Naive B cell (primary cell): ENCODE measurements around the gene SMIM15. TPM values are rescaled to one million over a fixed set of nuclear protein-coding genes. Genes with fewer than 3 reads are reported as not detected.
"Not testable (repeated sequence)": the region's sequence is repeated elsewhere in the genome, so short reads cannot be mapped to it uniquely, and the experiment has no call there.

Experiments used
- ATAC-seq, 2 donors: fragments of 150-1000 bp; cut with Tn5 transposase; 2 replicates each; pipeline ENCODE4 v1.10.0; 2021; ENCODE audit warnings: low read depth in 2 of 2, mild to moderate bottlenecking in 2 of 2, moderate library complexity in 2 of 2
- DNase-seq: peaks from one replicate; pipeline ENCODE4 v3.0.0; 2022
- H3K27ac Mint-ChIP-seq, 6 donors: one replicate each; pipeline ENCODE4 v1.8.0; 2020 to 2022; ENCODE audit warnings: mild to moderate bottlenecking in 6 of 6, mixed read lengths in 6 of 6, moderate library complexity in 5 of 6, inconsistent platforms in 2 of 6
- H3K27me3 Mint-ChIP-seq, 3 donors: one replicate each; pipeline ENCODE4 v1.8.0; 2021 to 2022; ENCODE audit warnings: mixed read lengths in 3 of 3, mild to moderate bottlenecking in 1 of 3
- H3K36me3 Mint-ChIP-seq, 2 donors: one replicate each; pipeline ENCODE4 v1.8.0; 2020 to 2022; ENCODE audit warnings: mixed read lengths in 2 of 2, inconsistent platforms in 1 of 2, mild to moderate bottlenecking in 1 of 2
- H3K4me1 Mint-ChIP-seq, 3 donors: one replicate each; pipeline ENCODE4 v1.8.0; 2020 to 2022; ENCODE audit warnings: mixed read lengths in 3 of 3, inconsistent platforms in 1 of 3, mild to moderate bottlenecking in 1 of 3, moderate library complexity in 1 of 3
- H3K4me3 Mint-ChIP-seq, 8 donors: one replicate each; pipeline ENCODE4 v1.8.0; 2020 to 2022; ENCODE audit warnings: mild to moderate bottlenecking in 8 of 8, mixed read lengths in 8 of 8, moderate library complexity in 8 of 8, inconsistent platforms in 2 of 8
- H3K9me3 Mint-ChIP-seq, 7 donors: one replicate each; pipeline ENCODE4 v1.8.0; 2020 to 2022; ENCODE audit warnings: mixed read lengths in 7 of 7, mild to moderate bottlenecking in 5 of 7, inconsistent platforms in 2 of 7, moderate library complexity in 1 of 7
- polyA plus RNA-seq, 6 donors: library from polyadenylated mRNA; unstranded; fragments of 300-500 nt; fragmentation: Illumina TruSeq; gene quantifications; one replicate each; pipeline ENCODE4 v1.2.3, GENCODE V29; 2021; ENCODE audit warnings: low read depth in 6 of 6

SMIM15 gene
- polyA plus RNA-seq: 10 to 100 TPM; 22.6 to 40.6 (median 35.1) TPM

GRCh38 chr5:61162010-61162831, at the start of gene SMIM15:
Gene SMIM15, minus strand, starts transcription at chr5:61162468. Its CDS starts 2,297 bp downstream, at chr5:61160171.
- Mint-ChIP-seq H3K27ac (peak within 1 kb of the TSS; percentile 92 to 99 (median 96)), H3K36me3 (peaks cover 16 to 19% of the 10 kb centered on the region in 2 donors), H3K4me3 (peak within 1 kb of the TSS; percentile 94 to 99 (median 98)), H3K4me1 (peaks cover 20 to 46% (median 40%) of the 10 kb centered on the region in 3 donors), H3K9me3 (peaks cover 0 to 2% (median 0%) of the 10 kb centered on the region in 7 donors), H3K27me3 (no peaks in the 10 kb centered on the region)
- ATAC-seq (peak; percentile 91), DNase-seq (peak; percentile 76)

GRCh38 chr5:61207884-61208283, 45.6 kb upstream of the SMIM15 start:
- Mint-ChIP-seq H3K27me3 (peaks cover 0 to 22% (median 0%) of the 10 kb centered on the region in 3 donors), H3K9me3 (peaks cover 13 to 55% (median 33%) of the 10 kb centered on the region in 7 donors), H3K4me1 (peaks cover 1 to 8% (median 8%) of the 10 kb centered on the region in 3 donors), H3K4me3 (no peak overlapping the region), H3K27ac (no peak overlapping the region), H3K36me3 (peaks cover 14 to 29% of the 10 kb centered on the region in 2 donors)
- DNase-seq (no peak), ATAC-seq (no peak)

GRCh38 chr5:61205013-61205412, 42.7 kb upstream of the SMIM15 start:
- DNase-seq (no peak), ATAC-seq (no peak)
- peaks cover 2 to 21% (median 4%) of the 10 kb centered on the region in 3 donors for H3K27me3 Mint-ChIP-seq
- peaks cover 0 to 6% (median 6%) of the 10 kb centered on the region in 3 donors for H3K4me1 Mint-ChIP-seq
- peaks cover 14 to 28% of the 10 kb centered on the region in 2 donors for H3K36me3 Mint-ChIP-seq
- H3K4me3 Mint-ChIP-seq: no peak overlapping the region
- no peak overlapping the region for H3K27ac Mint-ChIP-seq
- peaks cover 12 to 46% (median 28%) of the 10 kb centered on the region in 7 donors for H3K9me3 Mint-ChIP-seq

- Mint-ChIP-seq H3K4me3 (no peak overlapping the region), H3K27ac (no peak overlapping the region), H3K4me1 (no peaks in the 10 kb centered on the region), H3K36me3 (peaks cover 3 to 20% of the 10 kb centered on the region in 2 donors), H3K9me3 (peaks cover 0 to 35% (median 18%) of the 10 kb centered on the region in 7 donors), H3K27me3 (peaks cover 7 to 24% (median 23%) of the 10 kb centered on the region in 3 donors)
- DNase-seq: no peak
- no peak for ATAC-seq
These were observed 39.9 kb upstream of the SMIM15 start for GRCh38 chr5:61202213-61202612.

GRCh38 chr5:61200582-61201155, 38.4 kb upstream of the SMIM15 start:
- DNase-seq (no peak), ATAC-seq (no peak)
- no peak overlapping the region for H3K27ac Mint-ChIP-seq
- no peaks in the 10 kb centered on the region for H3K4me1 Mint-ChIP-seq
- H3K4me3 Mint-ChIP-seq: no peak overlapping the region
- peaks cover 0 to 14% of the 10 kb centered on the region in 2 donors for H3K36me3 Mint-ChIP-seq
- H3K9me3 Mint-ChIP-seq: peaks cover 0 to 26% (median 16%) of the 10 kb centered on the region in 7 donors
- peaks cover 7 to 23% (median 19%) of the 10 kb centered on the region in 3 donors for H3K27me3 Mint-ChIP-seq

- Mint-ChIP-seq H3K27ac (no peak overlapping the region), H3K4me3 (no peak overlapping the region), H3K36me3 (peaks cover 0 to 14% of the 10 kb centered on the region in 2 donors), H3K27me3 (peaks cover 7 to 28% (median 16%) of the 10 kb centered on the region in 3 donors), H3K4me1 (no peaks in the 10 kb centered on the region), H3K9me3 (peaks cover 0 to 22% (median 10%) of the 10 kb centered on the region in 7 donors)
- ATAC-seq (no peak), DNase-seq (no peak)
These were observed 36.3 kb upstream of the SMIM15 start for GRCh38 chr5:61198606-61199005.

GRCh38 chr5:61187826-61188225, 25.6 kb upstream of the SMIM15 start:
- H3K4me1 Mint-ChIP-seq: peaks cover 8 to 13% (median 11%) of the 10 kb centered on the region in 3 donors
- DNase-seq, H3K27me3 Mint-ChIP-seq, H3K4me3 Mint-ChIP-seq, ATAC-seq, H3K27ac Mint-ChIP-seq: not testable (repeated sequence)
- peaks cover 7 to 14% of the 10 kb centered on the region in 2 donors for H3K36me3 Mint-ChIP-seq
- H3K9me3 Mint-ChIP-seq: peaks cover 2 to 21% (median 11%) of the 10 kb centered on the region in 7 donors

- H3K27ac Mint-ChIP-seq, H3K4me3 Mint-ChIP-seq, H3K27me3 Mint-ChIP-seq, DNase-seq, ATAC-seq: not testable (repeated sequence)
- Mint-ChIP-seq H3K36me3 (peaks cover 7 to 14% of the 10 kb centered on the region in 2 donors), H3K9me3 (peaks cover 2 to 19% (median 11%) of the 10 kb centered on the region in 7 donors), H3K4me1 (peaks cover 8 to 13% (median 11%) of the 10 kb centered on the region in 3 donors)
These were observed 25.1 kb upstream of the SMIM15 start for GRCh38 chr5:61187352-61187751.

GRCh38 chr5:61186634-61187033, 24.4 kb upstream of the SMIM15 start:
- H3K36me3 Mint-ChIP-seq: peaks cover 7 to 14% of the 10 kb centered on the region in 2 donors
- H3K4me3 Mint-ChIP-seq: peak overlapping the region in 1 of 8 donors; percentile 22
- peaks cover 11 to 17% (median 11%) of the 10 kb centered on the region in 3 donors for H3K4me1 Mint-ChIP-seq
- ATAC-seq (peak; percentile 47 to 59), DNase-seq (no peak)
- H3K9me3 Mint-ChIP-seq: peaks cover 2 to 12% (median 8%) of the 10 kb centered on the region in 7 donors
- H3K27ac Mint-ChIP-seq: peak overlapping the region in 1 of 6 donors; percentile 41
- peaks cover 0 to 7% (median 7%) of the 10 kb centered on the region in 3 donors for H3K27me3 Mint-ChIP-seq

- DNase-seq: no peak
- H3K36me3 Mint-ChIP-seq: peaks cover 7 to 14% of the 10 kb centered on the region in 2 donors
- peaks cover 0 to 7% (median 0%) of the 10 kb centered on the region in 3 donors for H3K27me3 Mint-ChIP-seq
- H3K4me3 Mint-ChIP-seq: no peak overlapping the region
- peaks cover 11 to 28% (median 15%) of the 10 kb centered on the region in 3 donors for H3K4me1 Mint-ChIP-seq
- ATAC-seq: no peak
- H3K27ac Mint-ChIP-seq: no peak overlapping the region
- H3K9me3 Mint-ChIP-seq: peaks cover 0 to 9% (median 6%) of the 10 kb centered on the region in 7 donors
These were observed 22.4 kb upstream of the SMIM15 start for GRCh38 chr5:61184708-61185107.

GRCh38 chr5:61183538-61183937, 21.3 kb upstream of the SMIM15 start:
- Mint-ChIP-seq H3K4me1 (peaks cover 11 to 28% (median 15%) of the 10 kb centered on the region in 3 donors), H3K9me3 (peaks cover 0 to 9% (median 6%) of the 10 kb centered on the region in 7 donors), H3K36me3 (peaks cover 7 to 14% of the 10 kb centered on the region in 2 donors), H3K27ac (peak overlapping the region in 1 of 6 donors; percentile 34), H3K27me3 (peaks cover 0 to 7% (median 0%) of the 10 kb centered on the region in 3 donors), H3K4me3 (no peak overlapping the region)
- DNase-seq: no peak
- no peak for ATAC-seq

- Mint-ChIP-seq H3K4me1 (peaks cover 20 to 37% (median 23%) of the 10 kb centered on the region in 3 donors), H3K4me3 (no peak overlapping the region), H3K36me3 (peaks cover 5 to 12% of the 10 kb centered on the region in 2 donors), H3K9me3 (peaks cover 0 to 11% (median 4%) of the 10 kb centered on the region in 7 donors), H3K27ac (no peak overlapping the region), H3K27me3 (peaks cover 0 to 7% (median 0%) of the 10 kb centered on the region in 3 donors)
- ATAC-seq (peak in 1 of 2 donors; percentile 27), DNase-seq (no peak)
These were observed 20.2 kb upstream of the SMIM15 start for GRCh38 chr5:61182449-61182848.

- H3K27ac Mint-ChIP-seq: no peak overlapping the region
- peaks cover 0 to 5% (median 0%) of the 10 kb centered on the region in 7 donors for H3K9me3 Mint-ChIP-seq
- ATAC-seq: no peak
- peak overlapping the region in 3 of 8 donors; percentile 34 to 69 (median 57) for H3K4me3 Mint-ChIP-seq
- no peaks in the 10 kb centered on the region for H3K27me3 Mint-ChIP-seq
- no peaks in the 10 kb centered on the region for H3K36me3 Mint-ChIP-seq
- no peak for DNase-seq
- peaks cover 20 to 35% (median 20%) of the 10 kb centered on the region in 3 donors for H3K4me1 Mint-ChIP-seq
These were observed 18.6 kb upstream of the SMIM15 start for GRCh38 chr5:61180886-61181285.
